WTC11 (cell line): ENCODE data around the gene DYDC1. TPM values are rescaled to one million over a fixed set of nuclear protein-coding genes. Genes with fewer than 3 reads are reported as not detected.
"Not testable (repeated sequence)": the region's sequence is repeated elsewhere in the genome, so short reads cannot be mapped to it uniquely, and the experiment has no call there.

ENCODE experiments used
- ATAC-seq: fragments of 200-7000 bp; cut with Tn5 transposase; 2 replicates; pipeline ENCODE4 v1.10.0; 2021; ENCODE audit warnings: mild to moderate bottlenecking, moderate library complexity
- CTCF ChIA-PET: fragments of 300-600 bp; sonication (Branson Sonifier 250); formaldehyde crosslinking; loops from one replicate; lab custom pipeline; 2021; ENCODE audit warnings: antibody characterized with exemption; lab: Charles Lee
- POLR2A ChIA-PET: fragments of 350-600 bp; sonication (Branson Sonifier 250); formaldehyde crosslinking; loops from one replicate; lab custom pipeline; 2021; ENCODE audit warnings: antibody characterized with exemption; lab: Charles Lee
- DNase-seq: peaks from one replicate; pipeline ENCODE4 v3.0.0; 2021; ENCODE audit warnings: low spot score
- H3K27ac Mint-ChIP-seq: 2 replicates; pipeline ENCODE4 v1.8.0; 2021; ENCODE audit warnings: mixed read lengths
- H3K27me3 Mint-ChIP-seq: 2 replicates; pipeline ENCODE4 v1.8.0; 2021; ENCODE audit warnings: low read depth, mild to moderate bottlenecking, moderate library complexity, mixed read lengths
- H3K36me3 Mint-ChIP-seq: 2 replicates; pipeline ENCODE4 v1.8.0; 2021; ENCODE audit warnings: mixed read lengths
- H3K4me1 Mint-ChIP-seq: 2 replicates; pipeline ENCODE4 v1.8.0; 2022; ENCODE audit warnings: mixed read lengths
- H3K4me3 Mint-ChIP-seq: 2 replicates; pipeline ENCODE4 v1.8.0; 2021; ENCODE audit warnings: mild to moderate bottlenecking, moderate library complexity, mixed read lengths
- H3K9me3 Mint-ChIP-seq: 2 replicates; pipeline ENCODE4 v1.8.0; 2021; ENCODE audit warnings: mixed read lengths
- CBFB ChIP-seq: sonication (generic); formaldehyde crosslinking; IDR thresholded peaks from 2 replicates; pipeline ENCODE4 v1.8.1; 2022; ENCODE audit warnings: mild to moderate bottlenecking, low read depth, missing genetic modification reagents
- ETV6 ChIP-seq: sonication (generic); formaldehyde crosslinking; IDR thresholded peaks from 2 replicates; pipeline ENCODE4 v1.8.1; 2022; ENCODE audit warnings: mild to moderate bottlenecking, missing genetic modification reagents
- FOXK1 ChIP-seq: sonication (generic); formaldehyde crosslinking; IDR thresholded peaks from 2 replicates; pipeline ENCODE4 v1.8.0; 2022; ENCODE audit warnings: mild to moderate bottlenecking, moderate library complexity, missing genetic modification reagents
- FOXP1 ChIP-seq: sonication (generic); formaldehyde crosslinking; IDR thresholded peaks from 2 replicates; pipeline ENCODE4 v1.8.0; 2022; ENCODE audit warnings: missing genetic modification reagents, mild to moderate bottlenecking, moderate library complexity, borderline replicate concordance
- GRHL2 ChIP-seq: fragments of 250-450 bp; sonication (Bioruptor Pico); IDR thresholded peaks from 2 replicates; pipeline ENCODE4 v1.8.0; 2022; ENCODE audit warnings: mild to moderate bottlenecking, moderate library complexity; ENCODE audit not compliant: insufficient replicate concordance, severe bottlenecking
- HMGA2 ChIP-seq: fragments of 250-450 bp; sonication (Bioruptor Pico); IDR thresholded peaks from 2 replicates; pipeline ENCODE4 v1.4.0; 2021; ENCODE audit warnings: mild to moderate bottlenecking, moderate library complexity
- NFYB ChIP-seq: sonication (generic); formaldehyde crosslinking; conservative IDR thresholded peaks from 2 replicates; pipeline ENCODE4 v1.8.0; 2022; ENCODE audit warnings: low read depth, missing genetic modification reagents
- RORB ChIP-seq: fragments of 250-450 bp; sonication (Bioruptor Pico); IDR thresholded peaks from 2 replicates; pipeline ENCODE4 v1.9.0; 2021; ENCODE audit warnings: mild to moderate bottlenecking
- SOX15 ChIP-seq: fragments of 250-450 bp; sonication (Bioruptor Pico); IDR thresholded peaks from 2 replicates; pipeline ENCODE4 v1.9.0; 2021; ENCODE audit warnings: mild to moderate bottlenecking
- SP1 ChIP-seq: sonication (generic); formaldehyde crosslinking; conservative IDR thresholded peaks from 2 replicates; pipeline ENCODE4 v1.8.1; 2022; ENCODE audit warnings: missing genetic modification reagents
- TCF7 ChIP-seq: sonication (generic); formaldehyde crosslinking; IDR thresholded peaks from 2 replicates; pipeline ENCODE4 v1.8.0; 2022; ENCODE audit warnings: mild to moderate bottlenecking, low read depth, missing genetic modification reagents, moderate library complexity
- TEAD1 ChIP-seq: sonication (generic); formaldehyde crosslinking; IDR thresholded peaks from 2 replicates; pipeline ENCODE4 v1.8.0; 2022; ENCODE audit warnings: mild to moderate bottlenecking, missing genetic modification reagents
- ZBTB21 ChIP-seq: sonication (generic); formaldehyde crosslinking; IDR thresholded peaks from 2 replicates; pipeline ENCODE4 v1.8.1; 2023; ENCODE audit warnings: mild to moderate bottlenecking, missing genetic modification reagents, borderline replicate concordance
- ZNF121 ChIP-seq: sonication (generic); formaldehyde crosslinking; IDR thresholded peaks from 2 replicates; pipeline ENCODE4 v1.8.0; 2023; ENCODE audit warnings: missing genetic modification reagents
- total RNA-seq: library from RNA; stranded (reverse); gene quantifications from 3 replicates; pipeline ENCODE4 v1.2.3, GENCODE V29; 2021
- TF ChIP-seq, protein P1 (sequence below): sonication (generic); formaldehyde crosslinking; IDR thresholded peaks from 2 replicates; pipeline ENCODE4 v1.8.0; 2023; ENCODE audit warnings: mild to moderate bottlenecking, missing genetic modification reagents
- TF ChIP-seq, protein P2 (sequence below): fragments of 250-450 bp; sonication (Bioruptor Pico); IDR thresholded peaks from 2 replicates; pipeline ENCODE4 v1.9.0; 2021; ENCODE audit warnings: mild to moderate bottlenecking
- TF ChIP-seq, protein P3 (sequence below): sonication (generic); formaldehyde crosslinking; IDR thresholded peaks from 2 replicates; pipeline ENCODE4 v1.8.0; 2022; ENCODE audit warnings: mild to moderate bottlenecking, missing genetic modification reagents
- TF ChIP-seq, protein P4 (sequence below): fragments of 250-450 bp; sonication (Bioruptor Pico); IDR thresholded peaks from 2 replicates; pipeline ENCODE4 v1.8.0; 2021; ENCODE audit warnings: mild to moderate bottlenecking
- TF ChIP-seq, protein P5 (sequence below): fragments of 250-450 bp; sonication (Bioruptor Pico); IDR thresholded peaks from 2 replicates; pipeline ENCODE4 v1.9.0; 2021; ENCODE audit warnings: mild to moderate bottlenecking
- TF ChIP-seq, protein P6 (sequence below): sonication (generic); formaldehyde crosslinking; conservative IDR thresholded peaks from 2 replicates; pipeline ENCODE4 v1.8.1; 2022; ENCODE audit warnings: mild to moderate bottlenecking, missing genetic modification reagents

DYDC1 gene
- total RNA-seq, 1 experiment from 2014 or later, result 0.52 TPM

DNA sequence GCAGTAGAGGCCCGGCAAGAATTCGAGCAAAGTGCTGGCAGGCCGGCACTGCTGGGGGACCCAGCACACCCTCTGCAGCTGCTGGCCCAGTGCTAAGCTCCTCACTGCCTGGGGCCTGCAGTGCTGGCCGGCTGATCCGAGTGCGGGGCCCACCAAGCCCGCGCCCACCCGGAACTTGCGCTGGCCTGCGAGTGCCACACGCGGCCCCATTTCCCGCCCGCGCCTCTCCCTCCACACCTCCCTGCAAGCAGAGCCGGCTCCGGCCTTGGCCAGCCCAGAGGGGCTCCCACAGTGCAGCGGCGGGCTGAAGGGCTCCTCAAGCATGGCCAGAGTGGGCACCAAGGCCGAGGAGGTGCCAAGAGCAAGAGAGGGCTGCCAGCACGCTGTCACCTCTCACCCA lies 3.1 kb upstream of the DYDC1 start (continued):
- TF ChIP-seq, protein P1, sequence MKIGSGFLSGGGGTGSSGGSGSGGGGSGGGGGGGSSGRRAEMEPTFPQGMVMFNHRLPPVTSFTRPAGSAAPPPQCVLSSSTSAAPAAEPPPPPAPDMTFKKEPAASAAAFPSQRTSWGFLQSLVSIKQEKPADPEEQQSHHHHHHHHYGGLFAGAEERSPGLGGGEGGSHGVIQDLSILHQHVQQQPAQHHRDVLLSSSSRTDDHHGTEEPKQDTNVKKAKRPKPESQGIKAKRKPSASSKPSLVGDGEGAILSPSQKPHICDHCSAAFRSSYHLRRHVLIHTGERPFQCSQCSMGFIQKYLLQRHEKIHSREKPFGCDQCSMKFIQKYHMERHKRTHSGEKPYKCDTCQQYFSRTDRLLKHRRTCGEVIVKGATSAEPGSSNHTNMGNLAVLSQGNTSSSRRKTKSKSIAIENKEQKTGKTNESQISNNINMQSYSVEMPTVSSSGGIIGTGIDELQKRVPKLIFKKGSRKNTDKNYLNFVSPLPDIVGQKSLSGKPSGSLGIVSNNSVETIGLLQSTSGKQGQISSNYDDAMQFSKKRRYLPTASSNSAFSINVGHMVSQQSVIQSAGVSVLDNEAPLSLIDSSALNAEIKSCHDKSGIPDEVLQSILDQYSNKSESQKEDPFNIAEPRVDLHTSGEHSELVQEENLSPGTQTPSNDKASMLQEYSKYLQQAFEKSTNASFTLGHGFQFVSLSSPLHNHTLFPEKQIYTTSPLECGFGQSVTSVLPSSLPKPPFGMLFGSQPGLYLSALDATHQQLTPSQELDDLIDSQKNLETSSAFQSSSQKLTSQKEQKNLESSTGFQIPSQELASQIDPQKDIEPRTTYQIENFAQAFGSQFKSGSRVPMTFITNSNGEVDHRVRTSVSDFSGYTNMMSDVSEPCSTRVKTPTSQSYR, result no peak
- TF ChIP-seq TEAD1 (CRISPR knock-in tag), result no peak
- TF ChIP-seq RORB (CRISPR knock-in tag), result no peak
- TF ChIP-seq ZNF121 (CRISPR knock-in tag), result no peak
- TF ChIP-seq ETV6 (CRISPR knock-in tag), result no peak
- no peak for TF ChIP-seq TCF7
- no peak for TF ChIP-seq GRHL2 (CRISPR knock-in tag)
- TF ChIP-seq SP1 (CRISPR knock-in tag), result no peak
- TF ChIP-seq HMGA2 (CRISPR knock-in tag), result no peak
- TF ChIP-seq, protein P2, sequence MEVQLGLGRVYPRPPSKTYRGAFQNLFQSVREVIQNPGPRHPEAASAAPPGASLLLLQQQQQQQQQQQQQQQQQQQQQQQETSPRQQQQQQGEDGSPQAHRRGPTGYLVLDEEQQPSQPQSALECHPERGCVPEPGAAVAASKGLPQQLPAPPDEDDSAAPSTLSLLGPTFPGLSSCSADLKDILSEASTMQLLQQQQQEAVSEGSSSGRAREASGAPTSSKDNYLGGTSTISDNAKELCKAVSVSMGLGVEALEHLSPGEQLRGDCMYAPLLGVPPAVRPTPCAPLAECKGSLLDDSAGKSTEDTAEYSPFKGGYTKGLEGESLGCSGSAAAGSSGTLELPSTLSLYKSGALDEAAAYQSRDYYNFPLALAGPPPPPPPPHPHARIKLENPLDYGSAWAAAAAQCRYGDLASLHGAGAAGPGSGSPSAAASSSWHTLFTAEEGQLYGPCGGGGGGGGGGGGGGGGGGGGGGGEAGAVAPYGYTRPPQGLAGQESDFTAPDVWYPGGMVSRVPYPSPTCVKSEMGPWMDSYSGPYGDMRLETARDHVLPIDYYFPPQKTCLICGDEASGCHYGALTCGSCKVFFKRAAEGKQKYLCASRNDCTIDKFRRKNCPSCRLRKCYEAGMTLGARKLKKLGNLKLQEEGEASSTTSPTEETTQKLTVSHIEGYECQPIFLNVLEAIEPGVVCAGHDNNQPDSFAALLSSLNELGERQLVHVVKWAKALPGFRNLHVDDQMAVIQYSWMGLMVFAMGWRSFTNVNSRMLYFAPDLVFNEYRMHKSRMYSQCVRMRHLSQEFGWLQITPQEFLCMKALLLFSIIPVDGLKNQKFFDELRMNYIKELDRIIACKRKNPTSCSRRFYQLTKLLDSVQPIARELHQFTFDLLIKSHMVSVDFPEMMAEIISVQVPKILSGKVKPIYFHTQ (CRISPR knock-in tag), result no peak
- no peak for TF ChIP-seq FOXK1 (CRISPR knock-in tag)

DNA sequence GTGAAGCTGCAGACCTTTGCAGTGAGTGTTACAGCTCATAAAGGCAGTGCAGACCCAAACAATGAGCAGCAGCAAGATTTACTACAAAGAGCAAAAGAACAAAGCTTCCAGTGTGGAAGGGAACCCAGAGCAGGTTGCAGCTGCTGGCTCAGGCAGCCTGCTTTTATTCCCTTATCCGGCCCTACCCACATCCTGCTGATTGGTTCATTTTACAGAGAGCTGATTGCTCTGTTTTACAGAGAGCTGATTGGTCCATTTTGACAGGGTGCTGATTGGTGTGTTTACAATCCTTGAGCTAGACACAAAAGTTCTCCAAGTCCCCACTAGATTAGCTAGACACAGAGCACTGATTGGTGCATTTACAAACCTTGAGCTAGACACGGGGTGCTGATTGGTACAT lies 2.4 kb upstream of the DYDC1 start:
- peak; percentile 59 for TF ChIP-seq NFYB (CRISPR knock-in tag)
- peaks cover 39% of the 10 kb centered on the region for H3K27me3 Mint-ChIP-seq
- CTCF ChIA-PET, ATAC-seq, H3K36me3 Mint-ChIP-seq, H3K27ac Mint-ChIP-seq, H3K9me3 Mint-ChIP-seq, H3K4me3 Mint-ChIP-seq, DNase-seq: not testable (repeated sequence)
- POLR2A ChIA-PET, result interaction anchor here (0.6 kb wide), 1 partner anchor 106 kb away, joined by 4 read pairs; no protein-coding TSS in a partner anchor
- peaks cover 15% of the 10 kb centered on the region for H3K4me1 Mint-ChIP-seq

DNA sequence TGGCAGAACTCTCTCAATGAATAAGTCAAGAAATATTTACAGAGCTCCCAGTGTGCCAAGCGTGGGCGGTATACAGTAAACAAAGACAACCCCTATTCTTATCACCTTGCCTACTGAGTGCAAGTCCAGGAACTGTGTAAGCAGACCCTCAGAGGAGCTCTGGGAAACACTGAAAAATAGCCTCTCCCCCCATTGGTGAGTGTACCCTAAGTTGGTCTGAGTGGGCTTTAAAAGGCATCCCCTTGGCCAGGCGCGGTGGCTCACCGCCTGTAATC lies 1.2 kb upstream of the DYDC1 start:
- ATAC-seq, result no peak
- TF ChIP-seq ZBTB21 (CRISPR knock-in tag) (no peak), FOXP1 (CRISPR knock-in tag) (no peak), CBFB (CRISPR knock-in tag) (no peak), SOX15 (no peak), GRHL2 (CRISPR knock-in tag) (no peak)
- TF ChIP-seq, protein P3, sequence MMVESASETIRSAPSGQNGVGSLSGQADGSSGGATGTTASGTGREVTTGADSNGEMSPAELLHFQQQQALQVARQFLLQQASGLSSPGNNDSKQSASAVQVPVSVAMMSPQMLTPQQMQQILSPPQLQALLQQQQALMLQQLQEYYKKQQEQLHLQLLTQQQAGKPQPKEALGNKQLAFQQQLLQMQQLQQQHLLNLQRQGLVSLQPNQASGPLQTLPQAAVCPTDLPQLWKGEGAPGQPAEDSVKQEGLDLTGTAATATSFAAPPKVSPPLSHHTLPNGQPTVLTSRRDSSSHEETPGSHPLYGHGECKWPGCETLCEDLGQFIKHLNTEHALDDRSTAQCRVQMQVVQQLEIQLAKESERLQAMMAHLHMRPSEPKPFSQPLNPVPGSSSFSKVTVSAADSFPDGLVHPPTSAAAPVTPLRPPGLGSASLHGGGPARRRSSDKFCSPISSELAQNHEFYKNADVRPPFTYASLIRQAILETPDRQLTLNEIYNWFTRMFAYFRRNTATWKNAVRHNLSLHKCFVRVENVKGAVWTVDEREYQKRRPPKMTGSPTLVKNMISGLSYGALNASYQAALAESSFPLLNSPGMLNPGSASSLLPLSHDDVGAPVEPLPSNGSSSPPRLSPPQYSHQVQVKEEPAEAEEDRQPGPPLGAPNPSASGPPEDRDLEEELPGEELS (CRISPR knock-in tag), result no peak
- TF ChIP-seq, protein P4, sequence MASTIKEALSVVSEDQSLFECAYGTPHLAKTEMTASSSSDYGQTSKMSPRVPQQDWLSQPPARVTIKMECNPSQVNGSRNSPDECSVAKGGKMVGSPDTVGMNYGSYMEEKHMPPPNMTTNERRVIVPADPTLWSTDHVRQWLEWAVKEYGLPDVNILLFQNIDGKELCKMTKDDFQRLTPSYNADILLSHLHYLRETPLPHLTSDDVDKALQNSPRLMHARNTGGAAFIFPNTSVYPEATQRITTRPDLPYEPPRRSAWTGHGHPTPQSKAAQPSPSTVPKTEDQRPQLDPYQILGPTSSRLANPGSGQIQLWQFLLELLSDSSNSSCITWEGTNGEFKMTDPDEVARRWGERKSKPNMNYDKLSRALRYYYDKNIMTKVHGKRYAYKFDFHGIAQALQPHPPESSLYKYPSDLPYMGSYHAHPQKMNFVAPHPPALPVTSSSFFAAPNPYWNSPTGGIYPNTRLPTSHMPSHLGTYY (CRISPR knock-in tag), result no peak
- TF ChIP-seq, protein P5, sequence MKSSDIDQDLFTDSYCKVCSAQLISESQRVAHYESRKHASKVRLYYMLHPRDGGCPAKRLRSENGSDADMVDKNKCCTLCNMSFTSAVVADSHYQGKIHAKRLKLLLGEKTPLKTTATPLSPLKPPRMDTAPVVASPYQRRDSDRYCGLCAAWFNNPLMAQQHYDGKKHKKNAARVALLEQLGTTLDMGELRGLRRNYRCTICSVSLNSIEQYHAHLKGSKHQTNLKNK (CRISPR knock-in tag), result no peak
- TF ChIP-seq, protein P6, sequence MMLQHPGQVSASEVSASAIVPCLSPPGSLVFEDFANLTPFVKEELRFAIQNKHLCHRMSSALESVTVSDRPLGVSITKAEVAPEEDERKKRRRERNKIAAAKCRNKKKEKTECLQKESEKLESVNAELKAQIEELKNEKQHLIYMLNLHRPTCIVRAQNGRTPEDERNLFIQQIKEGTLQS (CRISPR knock-in tag), result no peak
- ChIA-PET POLR2A (interaction anchor here (1.7 kb wide), 1 partner anchor 50 kb away, joined by 5 read pairs; the partner anchor contains the start of gene PRXL2A), CTCF (interaction anchor here (2.7 kb wide), 1 partner anchor 20 kb away, joined by 14 read pairs; no protein-coding TSS in a partner anchor)
- DNase-seq, result no peak
- Mint-ChIP-seq H3K27ac (no peak overlapping the region), H3K4me1 (peaks cover 15% of the 10 kb centered on the region), H3K36me3 (no peaks in the 10 kb centered on the region), H3K27me3 (peaks cover 39% of the 10 kb centered on the region), H3K9me3 (peaks cover 7% of the 10 kb centered on the region), H3K4me3 (peak overlapping the region; percentile 83)
